Measurements from ENCODE around the gene RCL1.
A peak's percentile ranks its signal among the peaks of the same experiment; 100 is the strongest.
"Not testable (repeated sequence)": the region's sequence is repeated elsewhere in the genome, so short reads cannot be mapped to it uniquely, and the experiment has no call there.

RCL1 gene

DNA sequence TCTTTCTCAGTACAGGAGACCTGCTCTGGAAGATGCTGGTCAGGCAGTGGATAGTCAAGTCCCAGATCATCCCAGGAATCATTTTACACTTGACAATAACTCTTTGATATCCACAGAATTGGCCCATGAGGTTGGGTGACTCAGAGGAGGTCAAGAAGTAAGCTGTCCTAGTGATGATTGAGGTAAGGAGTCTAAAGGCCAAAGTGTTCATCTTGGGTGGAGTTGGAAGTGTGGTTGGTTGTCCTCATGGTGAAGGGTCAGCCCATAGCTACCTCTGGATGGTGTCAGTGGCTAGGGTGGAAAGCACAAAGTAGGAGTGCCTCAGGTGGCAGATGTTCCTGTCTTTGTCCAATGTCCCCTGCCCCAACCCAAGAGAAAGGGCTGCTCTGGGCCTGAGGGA is 24.1 kb upstream of the RCL1 start:
- in situ Hi-C loops (cut with MboI; ENCODE audit: low pct_unique_long_range_greater_than_20kb, low sequenced_read_pairs, unreplicated experiment), result no loop called here
- TF ChIP-seq, protein P1, sequence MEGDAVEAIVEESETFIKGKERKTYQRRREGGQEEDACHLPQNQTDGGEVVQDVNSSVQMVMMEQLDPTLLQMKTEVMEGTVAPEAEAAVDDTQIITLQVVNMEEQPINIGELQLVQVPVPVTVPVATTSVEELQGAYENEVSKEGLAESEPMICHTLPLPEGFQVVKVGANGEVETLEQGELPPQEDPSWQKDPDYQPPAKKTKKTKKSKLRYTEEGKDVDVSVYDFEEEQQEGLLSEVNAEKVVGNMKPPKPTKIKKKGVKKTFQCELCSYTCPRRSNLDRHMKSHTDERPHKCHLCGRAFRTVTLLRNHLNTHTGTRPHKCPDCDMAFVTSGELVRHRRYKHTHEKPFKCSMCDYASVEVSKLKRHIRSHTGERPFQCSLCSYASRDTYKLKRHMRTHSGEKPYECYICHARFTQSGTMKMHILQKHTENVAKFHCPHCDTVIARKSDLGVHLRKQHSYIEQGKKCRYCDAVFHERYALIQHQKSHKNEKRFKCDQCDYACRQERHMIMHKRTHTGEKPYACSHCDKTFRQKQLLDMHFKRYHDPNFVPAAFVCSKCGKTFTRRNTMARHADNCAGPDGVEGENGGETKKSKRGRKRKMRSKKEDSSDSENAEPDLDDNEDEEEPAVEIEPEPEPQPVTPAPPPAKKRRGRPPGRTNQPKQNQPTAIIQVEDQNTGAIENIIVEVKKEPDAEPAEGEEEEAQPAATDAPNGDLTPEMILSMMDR (IDR thresholded peaks at IDR 0.05; ENCODE audit: extremely low read depth, insufficient read depth, missing control alignments), result no peak

DNA sequence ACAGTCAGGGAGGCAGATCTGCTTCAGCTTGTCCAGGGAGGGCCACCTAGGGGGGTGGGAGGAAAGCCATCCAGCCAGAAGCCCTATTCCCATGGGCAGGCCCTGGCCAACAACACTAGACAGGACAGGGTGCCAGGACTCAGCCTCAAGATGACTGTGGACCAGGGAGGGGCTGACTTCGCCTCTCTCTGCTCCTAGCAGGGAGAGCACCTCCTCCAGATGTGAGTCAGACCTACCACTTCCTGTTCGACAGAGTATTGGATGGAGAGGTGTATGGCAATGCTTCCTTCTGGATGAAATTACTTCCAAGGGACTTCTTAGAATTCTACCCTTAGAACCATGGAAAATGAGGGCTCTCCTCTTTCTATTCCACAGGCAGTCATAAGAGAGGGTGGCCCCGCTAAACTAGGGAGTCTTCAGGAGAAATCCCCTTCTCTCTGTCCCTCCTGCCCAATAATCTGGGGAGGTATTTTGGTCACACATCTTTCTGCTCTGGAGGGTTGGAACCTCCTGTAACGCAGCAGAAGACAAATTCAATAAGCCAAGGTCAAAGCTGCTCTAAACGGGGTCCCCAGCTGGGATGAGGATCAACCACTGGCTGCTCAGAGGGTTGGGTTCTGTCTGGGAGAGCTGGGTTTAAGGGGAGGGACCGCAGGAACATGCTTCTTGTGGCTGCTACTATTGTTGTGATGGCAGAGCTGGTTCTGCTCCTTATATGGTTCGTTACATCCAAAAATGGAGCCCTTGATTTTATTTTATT is 23.2 kb upstream of the RCL1 start:
- TF ChIP-seq, protein P1 (IDR thresholded peaks at IDR 0.05; ENCODE audit: extremely low read depth, insufficient read depth, missing control alignments), result no peak
- in situ Hi-C loops (cut with MboI; ENCODE audit: low pct_unique_long_range_greater_than_20kb, low sequenced_read_pairs, unreplicated experiment), result no loop called here
- peak; percentile 29 for DNase-seq (ENCODE audit: low spot score)

More for the DNA sequence above, 24.1 kb upstream of the RCL1 start:
- no peak for DNase-seq (ENCODE audit: low spot score)

DNA sequence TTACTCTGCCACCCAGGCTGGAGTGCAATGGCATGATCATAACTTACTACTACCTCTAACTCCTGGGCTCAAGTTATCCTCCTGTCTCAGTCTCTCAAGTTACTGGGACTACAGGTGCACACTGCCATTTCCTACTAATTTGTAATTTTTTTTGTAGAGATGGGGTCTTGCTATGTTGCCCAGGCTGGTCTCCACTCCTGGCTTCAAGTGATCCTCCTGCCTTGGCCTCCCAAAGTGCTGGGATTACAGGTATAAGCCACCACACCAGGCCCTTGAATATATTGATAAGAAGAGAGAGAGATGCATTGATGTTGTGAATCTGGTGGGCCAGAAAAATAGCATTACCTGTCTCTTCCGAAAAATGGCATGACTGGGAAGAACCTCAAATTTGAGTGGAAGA is 21.0 kb upstream of the RCL1 start:
- TF ChIP-seq, protein P1 (IDR thresholded peaks at IDR 0.05; ENCODE audit: extremely low read depth, insufficient read depth, missing control alignments), result no peak
- no peak for DNase-seq (ENCODE audit: low spot score)
- in situ Hi-C loops (cut with MboI; ENCODE audit: low pct_unique_long_range_greater_than_20kb, low sequenced_read_pairs, unreplicated experiment), result no loop called here

DNA sequence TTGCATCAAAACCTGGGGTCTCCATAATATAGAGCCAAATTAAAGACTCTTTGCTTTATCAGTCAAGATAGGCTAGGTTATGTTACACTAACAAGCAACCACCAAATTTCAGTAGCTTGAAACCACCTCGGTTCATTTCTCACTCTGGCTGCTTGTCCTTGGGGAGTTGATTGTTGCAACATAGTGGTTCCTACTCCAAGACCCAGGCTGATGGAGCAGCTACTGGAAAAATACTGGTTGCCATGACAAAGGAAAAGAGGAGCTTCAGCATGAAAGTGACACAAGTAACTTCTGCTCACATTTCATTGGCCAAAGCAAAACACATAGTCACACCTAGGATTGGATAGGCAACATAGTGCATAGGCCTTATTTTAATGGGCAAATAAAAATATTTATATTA is 18.5 kb upstream of the RCL1 start:
- TF ChIP-seq, protein P1 (IDR thresholded peaks at IDR 0.05; ENCODE audit: extremely low read depth, insufficient read depth, missing control alignments), result no peak

DNA sequence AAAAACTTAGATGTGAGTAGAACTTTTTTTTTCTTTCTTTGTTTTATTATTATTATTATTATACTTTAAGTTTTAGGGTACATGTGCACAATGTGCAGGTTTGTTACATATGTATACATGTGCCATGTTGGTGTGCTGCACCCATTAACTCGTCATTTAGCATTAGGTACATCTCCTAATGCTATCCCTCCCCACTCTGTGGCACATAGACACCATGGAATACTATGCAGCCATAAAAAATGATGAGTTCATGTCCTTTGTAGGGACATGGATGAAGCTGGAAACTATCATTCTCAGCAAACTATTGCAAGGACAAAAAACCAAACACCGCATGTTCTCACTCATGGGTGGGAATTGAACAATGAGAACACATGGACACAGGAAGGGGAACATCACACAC is 17.8 kb upstream of the RCL1 start:
- DNase-seq (ENCODE audit: low spot score); in situ Hi-C loops (cut with MboI; ENCODE audit: low pct_unique_long_range_greater_than_20kb, low sequenced_read_pairs, unreplicated experiment): not testable (repeated sequence)

More for the DNA sequence above, 18.5 kb upstream of the RCL1 start:
- DNase-seq (ENCODE audit: low spot score), result no peak
- in situ Hi-C loops (cut with MboI; ENCODE audit: low pct_unique_long_range_greater_than_20kb, low sequenced_read_pairs, unreplicated experiment), result no loop called here

DNA sequence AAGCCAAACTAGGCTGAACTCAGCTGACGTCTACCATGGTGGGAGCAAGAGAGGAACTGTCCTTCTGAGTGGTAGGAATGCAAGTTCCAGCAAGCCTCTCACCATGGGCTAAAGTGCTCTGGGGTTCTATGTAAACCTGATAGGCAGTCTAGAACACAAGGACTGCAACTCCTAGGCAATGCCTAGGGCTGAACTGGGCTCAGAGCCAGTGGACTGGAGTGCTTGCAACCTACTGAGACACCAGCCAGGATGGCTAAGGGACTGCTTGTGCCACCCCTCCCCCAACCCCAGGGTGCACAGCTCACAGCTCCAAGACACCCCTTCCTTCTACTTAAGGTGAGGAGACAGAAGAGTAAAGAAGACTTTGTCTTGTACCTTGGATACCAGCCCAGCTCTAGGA is 12.1 kb upstream of the RCL1 start:
- in situ Hi-C loops (cut with MboI; ENCODE audit: low pct_unique_long_range_greater_than_20kb, low sequenced_read_pairs, unreplicated experiment), result no loop called here
- TF ChIP-seq, protein P1 (IDR thresholded peaks at IDR 0.05; ENCODE audit: extremely low read depth, insufficient read depth, missing control alignments), result no peak
- no peak for DNase-seq (ENCODE audit: low spot score)

DNA sequence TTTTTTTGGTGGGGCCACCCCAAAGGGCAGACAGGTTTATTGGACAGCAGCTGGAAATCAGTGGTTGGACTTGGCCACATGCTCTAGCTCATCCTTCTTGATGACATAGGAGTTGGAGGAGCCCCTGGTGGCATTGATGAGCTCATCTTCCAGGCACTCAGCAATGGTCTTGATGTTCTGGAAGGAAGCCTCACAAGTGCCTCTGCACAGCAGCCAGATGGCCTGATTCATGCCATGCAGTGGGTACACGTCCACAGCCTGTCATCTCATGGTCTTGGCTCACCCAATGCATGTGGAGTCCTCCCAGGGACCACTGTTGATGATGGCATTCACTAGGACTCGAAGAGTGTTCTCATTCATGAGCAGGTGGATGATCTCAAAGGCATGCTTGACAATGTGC is 11.3 kb upstream of the RCL1 start:
- in situ Hi-C loops (cut with MboI; ENCODE audit: low pct_unique_long_range_greater_than_20kb, low sequenced_read_pairs, unreplicated experiment), result no loop called here
- TF ChIP-seq, protein P1 (IDR thresholded peaks at IDR 0.05; ENCODE audit: extremely low read depth, insufficient read depth, missing control alignments), result no peak
- no peak for DNase-seq (ENCODE audit: low spot score)

DNA sequence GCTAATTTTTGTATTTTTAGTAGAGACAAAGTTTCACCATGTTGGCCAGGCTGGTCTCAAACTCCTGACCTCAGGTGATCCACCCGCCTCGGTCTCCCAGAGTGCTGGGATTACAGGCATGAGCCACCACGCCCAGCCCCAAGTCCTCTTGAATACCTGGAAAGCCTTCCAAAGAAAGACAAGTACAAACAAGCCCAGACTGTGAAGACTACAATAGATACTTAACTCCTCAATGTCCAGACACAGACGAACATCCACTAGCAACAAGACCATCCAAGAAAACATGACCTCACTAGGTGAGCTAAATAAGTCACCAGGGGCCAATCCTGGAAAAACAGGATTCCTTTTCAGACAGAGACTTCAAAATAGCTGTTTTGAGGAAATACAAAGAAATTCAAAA is 9.6 kb upstream of the RCL1 start:
- DNase-seq (ENCODE audit: low spot score); in situ Hi-C loops (cut with MboI; ENCODE audit: low pct_unique_long_range_greater_than_20kb, low sequenced_read_pairs, unreplicated experiment): not testable (repeated sequence)
